ENCODE data around the gene ATP9B. TPM values are rescaled to one million over a fixed set of nuclear protein-coding genes. Genes with fewer than 3 reads are reported as not detected.
"Not testable (repeated sequence)": the region's sequence is repeated elsewhere in the genome, so short reads cannot be mapped to it uniquely, and the experiment has no call there.

Gene ATP9B
- total RNA-seq, 1 experiment from 2014 or later, result 20.9 TPM

DNA sequence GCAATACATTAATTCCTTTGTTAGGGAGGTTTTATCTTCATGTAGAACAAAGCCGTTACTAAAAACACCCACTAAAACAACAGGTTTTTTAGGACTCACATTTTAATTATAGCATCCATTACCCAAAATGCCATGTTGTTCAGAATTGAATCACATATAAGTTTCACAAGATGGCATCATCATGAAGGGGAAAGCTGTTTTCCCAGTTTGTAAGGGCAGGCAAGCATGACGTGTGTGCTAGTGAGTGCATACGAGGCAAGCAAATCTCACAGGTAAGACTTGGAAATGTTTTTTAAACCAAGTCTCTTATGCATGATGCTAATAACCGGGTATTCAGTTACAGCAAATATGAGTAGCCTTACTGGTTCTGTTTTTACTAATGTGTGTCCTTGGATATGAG, 214.7 kb downstream of the ATP9B start:
- no peaks in the 10 kb centered on the region for H3K4me1 Mint-ChIP-seq
- no peak for TF ChIP-seq CTCF (conservative IDR thresholded peaks at IDR 0.05)
- no peak overlapping the region for H3K4ac ChIP-seq (ENCODE audit: low read depth, low read length)
- H2BK20ac ChIP-seq (ENCODE audit: low read depth, low read length, poor library complexity, severe bottlenecking), result no peak overlapping the region
- no peak overlapping the region for H3K14ac ChIP-seq (ENCODE audit: insufficient read depth, low read length)
- H3K23ac ChIP-seq (ENCODE audit: insufficient read length, low read depth, low read length), result no peak overlapping the region
- H2BK12ac ChIP-seq (ENCODE audit: insufficient read length, low read depth, low read length), result no peak overlapping the region
- no peak overlapping the region for H3K27ac ChIP-seq (ENCODE audit: insufficient read length, low read depth, low read length)
- no CpG with 5 or more reads among the region's 4 CpGs for WGBS (ENCODE audit: extremely low coverage, insufficient read length, low lambda C conversion rate)
- no peaks in the 10 kb centered on the region for H3K27me3 ChIP-seq (ENCODE audit: insufficient read depth, low read length)
- H3K9me3 ChIP-seq (ENCODE audit: control insufficient read depth, low read depth, low read length), result no peaks in the 10 kb centered on the region
- H3K23me2 ChIP-seq (ENCODE audit: insufficient read length, low read depth, low read length, poor library complexity, severe bottlenecking), result no peaks in the 10 kb centered on the region
- H3K36me3 Mint-ChIP-seq (ENCODE audit: insufficient read depth in 1 of 3, low read depth in 3 of 3), result peaks cover 10 to 16% (median 12%) of the 10 kb centered on the region in 3 experiments; a peak in 5 of 7 replicates
- no peak overlapping the region for H3K18ac ChIP-seq (ENCODE audit: insufficient read length, low read depth, low read length)
- no peak overlapping the region for H3K56ac ChIP-seq (ENCODE audit: insufficient read length, low read depth, low read length)
- no peak overlapping the region for H2BK120ac ChIP-seq (ENCODE audit: low read depth, low read length, poor library complexity, severe bottlenecking)
- H3K9ac ChIP-seq (ENCODE audit: extremely low read depth, insufficient read length, low read length), result no peak overlapping the region
- no peak overlapping the region for H2BK15ac ChIP-seq (ENCODE audit: low read depth, low read length)
- H3K27ac Mint-ChIP-seq, result no peak overlapping the region; a peak in 1 of 7 replicates
- no peaks in the 10 kb centered on the region for H3K27me3 Mint-ChIP-seq (ENCODE audit: low read depth)
- H2BK5ac ChIP-seq (ENCODE audit: insufficient read length, low read length), result no peak overlapping the region
- H3K4me3 Mint-ChIP-seq, result no peak overlapping the region
- H3K79me2 ChIP-seq (ENCODE audit: insufficient read depth, low read length), result no peaks in the 10 kb centered on the region
- H3K9me3 Mint-ChIP-seq, result peaks cover 7 to 10% of the 10 kb centered on the region in 2 experiments; a peak in 3 of 5 replicates
- no peak overlapping the region for H3T11ph ChIP-seq (ENCODE audit: low read length)
- H3K79me1 ChIP-seq (ENCODE audit: insufficient read depth, low read depth, low read length, poor library complexity, severe bottlenecking), result no peaks in the 10 kb centered on the region
- no peak overlapping the region for H2AK5ac ChIP-seq (ENCODE audit: insufficient read length, low read length)
- no peak for DNase-seq
- no peak overlapping the region for H4K8ac ChIP-seq (replicated peaks; ENCODE audit: insufficient read length, low read depth, low read length)
- no peaks in the 10 kb centered on the region for H4K20me1 ChIP-seq (ENCODE audit: control insufficient read depth, insufficient read depth, insufficient read length)
- H3K4me2 ChIP-seq (ENCODE audit: insufficient read depth, insufficient read length, low read length), result no peak overlapping the region
- no peaks in the 10 kb centered on the region for H3K4me1 ChIP-seq (ENCODE audit: insufficient read depth, low read length)
- no peak overlapping the region for H4K5ac ChIP-seq (ENCODE audit: insufficient read length, low read depth, low read length)
- H2AFZ ChIP-seq (ENCODE audit: low read length), result no peak overlapping the region
- H4K91ac ChIP-seq (ENCODE audit: insufficient read length, low read depth, low read length), result no peak overlapping the region

- not testable (repeated sequence) for H4K8ac ChIP-seq (replicated peaks; ENCODE audit: insufficient read length, low read depth, low read length); H3K4me1 ChIP-seq (ENCODE audit: insufficient read depth, low read length); DNase-seq; H3K4me2 ChIP-seq (ENCODE audit: insufficient read depth, insufficient read length, low read length); H3K23ac ChIP-seq (ENCODE audit: insufficient read length, low read depth, low read length); H3K9me3 ChIP-seq (ENCODE audit: control insufficient read depth, low read depth, low read length); H3K27me3 ChIP-seq (ENCODE audit: insufficient read depth, low read length); H3K4me1 Mint-ChIP-seq; H3K18ac ChIP-seq (ENCODE audit: insufficient read length, low read depth, low read length); H2BK20ac ChIP-seq (ENCODE audit: low read depth, low read length, poor library complexity, severe bottlenecking); H4K91ac ChIP-seq (ENCODE audit: insufficient read length, low read depth, low read length); H3K56ac ChIP-seq (ENCODE audit: insufficient read length, low read depth, low read length); H3T11ph ChIP-seq (ENCODE audit: low read length); H4K20me1 ChIP-seq (ENCODE audit: control insufficient read depth, insufficient read depth, insufficient read length); H2BK15ac ChIP-seq (ENCODE audit: low read depth, low read length); H2BK12ac ChIP-seq (ENCODE audit: insufficient read length, low read depth, low read length); H3K9ac ChIP-seq (ENCODE audit: extremely low read depth, insufficient read length, low read length); H2AFZ ChIP-seq (ENCODE audit: low read length); H3K14ac ChIP-seq (ENCODE audit: insufficient read depth, low read length); H3K27ac Mint-ChIP-seq; H2AK5ac ChIP-seq (ENCODE audit: insufficient read length, low read length); H3K4ac ChIP-seq (ENCODE audit: low read depth, low read length); H2BK120ac ChIP-seq (ENCODE audit: low read depth, low read length, poor library complexity, severe bottlenecking); H2BK5ac ChIP-seq (ENCODE audit: insufficient read length, low read length); H3K23me2 ChIP-seq (ENCODE audit: insufficient read length, low read depth, low read length, poor library complexity, severe bottlenecking); H3K27ac ChIP-seq (ENCODE audit: insufficient read length, low read depth, low read length); H4K5ac ChIP-seq (ENCODE audit: insufficient read length, low read depth, low read length); H3K79me1 ChIP-seq (ENCODE audit: insufficient read depth, low read depth, low read length, poor library complexity, severe bottlenecking); H3K4me3 Mint-ChIP-seq; H3K79me2 ChIP-seq (ENCODE audit: insufficient read depth, low read length); H3K27me3 Mint-ChIP-seq (ENCODE audit: low read depth)
- peaks cover 17 to 18% of the 10 kb centered on the region in 2 experiments; a peak in 4 of 5 replicates for H3K9me3 Mint-ChIP-seq
- H3K36me3 Mint-ChIP-seq (ENCODE audit: insufficient read depth in 1 of 3, low read depth in 3 of 3), result peaks cover 15 to 24% (median 18%) of the 10 kb centered on the region in 3 experiments
- no CpG with 5 or more reads among the region's 1 CpG for WGBS (ENCODE audit: extremely low coverage, insufficient read length, low lambda C conversion rate)
Observed at GRCh38 chr18:79285191-79285590, 216.0 kb downstream of the ATP9B start.
